GM18873 (cell line): ENCODE data around the gene DNAH9.

Source experiments
- ATAC-seq: cut with Tn5 transposase; IDR thresholded peaks from one replicate; pipeline ENCODE4 v1.9.1; 2021; ENCODE audit warnings: mild to moderate bottlenecking, moderate library complexity, moderate number of reproducible peaks; ENCODE audit not compliant: unreplicated experiment, low FRiP score

The DNAH9 gene

GRCh38 chr17:11825572-11826209 is 227.4 kb downstream of the DNAH9 start:
- no peak for ATAC-seq

GRCh38 chr17:11832401-11833137 is 234.3 kb downstream of the DNAH9 start:
- ATAC-seq: no peak

GRCh38 chr17:11836508-11836907 is 238.2 kb downstream of the DNAH9 start:
- ATAC-seq: no peak

- ATAC-seq: no peak
These were observed 241.8 kb downstream of the DNAH9 start for GRCh38 chr17:11840052-11840451.

DNA sequence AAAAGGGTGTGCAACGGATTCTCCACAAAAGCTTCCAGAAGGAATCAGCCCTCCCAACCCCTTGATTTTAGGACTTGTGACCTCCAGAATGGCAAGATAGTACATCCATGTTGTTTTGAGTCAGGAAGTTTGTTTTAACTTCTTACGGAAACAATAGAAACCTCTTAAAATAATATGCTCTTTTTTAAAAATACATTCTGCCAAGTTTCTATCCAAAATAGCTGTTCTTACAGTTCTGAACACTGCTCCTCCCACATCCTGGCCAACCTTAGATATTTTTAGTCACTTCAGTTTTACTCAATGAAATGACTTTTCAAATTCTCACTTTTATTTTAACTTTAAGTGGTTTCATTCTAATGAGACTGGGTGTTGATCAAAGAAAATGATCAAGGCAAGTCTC is 242.6 kb downstream of the DNAH9 start:
- no peak for ATAC-seq

DNA sequence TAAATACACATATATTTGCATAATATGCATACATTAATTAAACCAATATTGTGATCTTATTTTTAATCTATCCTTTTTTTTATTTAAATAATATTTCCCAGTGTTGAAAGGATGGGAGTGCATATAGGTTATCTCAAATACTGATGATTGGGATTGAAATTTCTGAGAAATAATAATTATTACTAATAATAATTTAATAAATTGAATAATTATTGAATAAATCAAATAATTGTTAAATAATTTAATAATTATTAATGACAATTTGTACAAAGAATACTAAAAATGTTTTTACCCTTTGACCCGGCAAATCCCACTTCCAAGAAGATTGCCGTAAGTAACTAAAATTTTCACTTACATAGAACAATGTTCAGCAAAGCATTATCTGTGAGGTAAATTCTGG is 250.1 kb downstream of the DNAH9 start:
- ATAC-seq: no peak

- no peak for ATAC-seq
These were observed 254.0 kb downstream of the DNAH9 start for GRCh38 chr17:11852231-11852630.

GRCh38 chr17:11852912-11853311 is 254.6 kb downstream of the DNAH9 start:
- no peak for ATAC-seq

DNA sequence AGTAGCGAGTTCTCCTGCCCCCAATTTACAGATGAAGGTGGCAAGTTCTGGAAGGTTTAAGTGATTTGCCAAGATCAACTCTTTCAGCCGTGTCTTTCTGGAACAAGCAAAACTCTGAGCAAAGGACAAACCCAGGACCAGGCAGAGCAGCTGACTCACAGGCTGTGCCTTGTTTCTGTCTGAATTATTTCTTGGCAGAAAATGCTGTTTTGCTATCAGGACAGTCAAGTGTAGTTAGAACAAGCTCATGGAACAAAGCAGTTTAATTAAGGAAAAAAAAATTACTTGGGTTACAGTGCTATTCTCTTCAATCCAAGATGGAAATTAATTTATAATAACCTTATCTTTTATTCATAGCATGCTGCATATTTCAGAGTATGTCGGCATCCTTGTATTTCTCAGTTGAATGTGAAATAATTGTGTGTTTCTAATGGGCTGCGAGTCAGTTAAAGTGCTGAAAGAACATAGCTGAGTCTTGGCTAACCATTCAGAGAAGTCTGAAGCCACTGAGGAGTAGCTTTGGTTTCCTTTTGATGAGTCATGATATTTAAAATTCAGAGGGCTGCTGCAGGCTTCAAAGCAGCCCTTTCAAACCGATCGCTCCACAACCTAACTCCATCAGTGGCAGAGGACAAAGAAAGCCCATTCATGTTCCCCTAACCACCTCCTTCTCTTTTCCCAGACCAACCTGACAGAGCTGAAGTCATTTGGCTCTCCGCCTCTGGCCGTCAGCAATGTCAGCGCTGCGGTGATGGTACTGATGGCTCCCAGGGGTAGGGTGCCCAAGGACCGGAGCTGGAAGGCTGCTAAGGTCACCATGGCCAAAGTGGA is 255.3 kb downstream of the DNAH9 start:
- no peak for ATAC-seq

DNA sequence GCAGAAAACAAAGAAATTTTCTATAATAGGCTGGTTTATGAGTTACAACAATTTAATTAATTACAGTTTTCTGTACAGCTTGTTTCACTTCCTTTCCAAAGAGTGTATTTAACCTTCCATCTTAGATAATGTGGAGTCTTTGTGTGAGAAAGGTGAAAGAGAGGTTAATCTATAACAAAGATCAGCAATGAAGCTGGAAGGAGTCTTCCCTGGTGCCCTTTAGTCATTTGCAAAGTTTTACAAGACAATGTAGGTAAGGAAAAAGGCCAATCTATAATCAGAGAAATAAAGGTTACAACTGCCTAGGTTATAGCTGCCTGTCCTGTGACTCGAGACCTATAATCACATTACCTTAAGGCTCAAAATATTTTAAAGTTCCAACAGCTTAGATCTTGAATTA is 257.0 kb downstream of the DNAH9 start:
- ATAC-seq: no peak

- ATAC-seq: no peak
These were observed 258.7 kb downstream of the DNAH9 start for GRCh38 chr17:11857006-11857405.

DNA sequence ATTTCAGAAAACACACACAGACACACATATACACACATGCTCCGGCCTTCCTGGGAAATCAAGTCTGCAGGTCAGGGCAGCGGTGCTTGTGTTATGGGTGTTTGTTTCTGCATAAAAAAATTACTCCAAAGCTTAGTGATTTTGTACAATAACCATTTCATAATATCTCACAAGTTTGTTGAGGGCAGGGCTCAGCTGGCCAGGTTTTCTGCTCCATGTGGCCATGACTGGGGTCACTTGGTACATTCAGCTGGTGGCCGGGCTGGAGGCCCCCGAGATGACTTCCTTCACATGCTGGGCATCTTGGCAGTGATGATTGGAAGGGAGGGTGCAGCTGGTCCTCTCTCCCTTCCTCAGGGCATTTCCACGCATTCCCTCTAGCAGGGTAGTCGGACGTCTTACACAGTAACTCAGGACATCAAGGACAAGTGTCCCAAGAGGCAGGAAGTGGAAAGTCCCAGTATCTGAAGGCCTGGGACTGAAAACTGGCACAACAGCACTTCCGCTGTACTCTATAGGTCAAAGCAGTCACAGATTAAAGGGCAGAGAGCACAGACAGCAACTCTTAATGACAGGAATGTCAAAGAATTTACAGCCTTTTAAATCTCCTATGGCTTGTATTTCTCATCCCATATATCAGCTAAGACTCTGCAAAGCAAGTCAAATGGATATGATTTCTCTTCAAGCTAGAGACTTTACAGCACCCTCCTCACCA is 271.6 kb downstream of the DNAH9 start:
- no peak for ATAC-seq

DNA sequence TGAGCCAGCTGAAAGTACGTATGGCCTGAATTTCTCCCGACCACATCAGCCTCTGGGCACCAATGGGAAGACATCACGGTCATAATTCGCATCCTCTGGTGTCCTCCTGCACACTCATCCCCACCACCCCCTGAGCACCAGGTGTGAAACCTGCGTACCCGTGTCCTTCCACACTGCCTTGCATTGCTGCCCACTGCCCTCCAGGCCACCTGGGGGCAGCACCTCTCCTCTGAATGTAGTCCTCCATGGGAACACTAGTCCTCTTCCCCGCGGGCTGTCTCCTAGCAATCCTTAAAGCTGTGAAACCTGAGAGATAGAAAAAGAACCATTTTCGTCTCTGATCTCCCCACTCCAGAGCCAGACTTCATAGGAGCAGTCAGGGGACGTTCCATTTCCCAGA is 273.5 kb downstream of the DNAH9 start:
- no peak for ATAC-seq

DNA sequence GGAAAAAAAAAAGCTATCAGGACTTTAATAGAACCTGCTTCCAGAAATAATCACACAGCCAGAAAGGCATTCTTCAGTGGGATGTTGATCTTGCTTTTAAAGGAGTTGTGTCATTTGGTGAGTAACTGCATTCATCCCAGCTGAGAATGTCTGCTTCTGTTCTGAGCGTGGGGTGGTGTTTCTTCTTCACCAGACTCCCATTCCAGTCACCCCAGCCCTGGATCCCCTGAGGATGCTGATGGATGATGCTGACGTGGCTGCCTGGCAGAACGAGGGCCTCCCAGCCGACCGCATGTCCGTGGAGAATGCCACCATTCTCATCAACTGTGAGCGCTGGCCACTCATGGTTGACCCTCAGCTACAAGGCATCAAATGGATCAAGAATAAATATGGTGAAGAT is 276.5 kb downstream of the DNAH9 start:
- ATAC-seq: no peak

- ATAC-seq: no peak
These were observed 282.4 kb downstream of the DNAH9 start for GRCh38 chr17:11880714-11881113.

- no peak for ATAC-seq
These were observed 284.4 kb downstream of the DNAH9 start for GRCh38 chr17:11882716-11883115.

DNA sequence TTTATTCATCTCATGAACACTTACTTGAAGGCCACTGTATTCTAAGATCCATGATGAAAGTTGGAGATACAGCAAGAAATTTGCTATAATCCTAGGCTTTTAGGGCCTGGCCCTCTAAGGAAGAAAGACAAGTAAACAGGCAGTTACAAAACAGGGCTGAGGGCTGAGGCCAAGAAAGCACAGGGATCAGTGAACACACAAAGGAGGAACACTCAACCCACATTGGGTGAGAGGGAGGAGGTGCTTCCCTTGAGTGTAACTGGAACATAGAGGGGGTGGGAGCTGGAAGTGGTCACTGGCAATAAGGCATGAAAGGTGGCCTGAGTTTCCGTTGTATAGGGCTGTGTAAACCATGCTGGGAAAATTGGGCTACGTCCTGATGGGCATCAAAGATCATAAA is 286.8 kb downstream of the DNAH9 start:
- no peak for ATAC-seq

- no peak for ATAC-seq
These were observed 291.0 kb downstream of the DNAH9 start for GRCh38 chr17:11889266-11889665.

- ATAC-seq: no peak
These were observed 295.6 kb downstream of the DNAH9 start for GRCh38 chr17:11893862-11894261.

- no peak for ATAC-seq
These were observed 297.9 kb downstream of the DNAH9 start for GRCh38 chr17:11896199-11896598.
